Keratinocyte (primary cell): ENCODE results near the gene STX12. TPM values are rescaled to one million over a fixed set of nuclear protein-coding genes. Genes with fewer than 3 reads are reported as not detected.

Experiments used
- DNase-seq: peaks from one replicate; pipeline ENCODE4 v3.0.0-alpha.2; 2011; ENCODE audit warnings: low read depth, missing footprints, low spot score
- FAIRE-seq: peaks from 2 replicates; lab custom pipeline; 2011; peaks lifted over from hg19 to GRCh38; lab: Jason Lieb, UNC
- H2AFZ ChIP-seq: 2 replicates; pipeline ENCODE4 v1.6.0; 2012; ENCODE audit warnings: low read length, control low read depth, inconsistent platforms; ENCODE audit not compliant: control insufficient read depth
- H3K27ac ChIP-seq: 2 replicates; pipeline ENCODE4 v1.5.1; 2011; ENCODE audit warnings: low read length; ENCODE audit not compliant: control insufficient read depth, insufficient read depth
- H3K27me3 ChIP-seq: 3 replicates; pipeline ENCODE4 v1.6.0; 2011; ENCODE audit warnings: low read length; ENCODE audit not compliant: control insufficient read depth, insufficient read depth; ENCODE audit errors: extremely low read depth
- H3K36me3 ChIP-seq, 2 experiments: 2 replicates in 1 of 2; 3 replicates in 1 of 2; pipeline ENCODE4 v1.5.1; 2011; ENCODE audit warnings: low read length in 2 of 2, mild to moderate bottlenecking in 1 of 2; ENCODE audit not compliant: control insufficient read depth in 2 of 2, insufficient read depth in 2 of 2; ENCODE audit errors: extremely low read depth in 1 of 2
- H3K4me1 ChIP-seq: 3 replicates; pipeline ENCODE4 v1.5.1; 2011; ENCODE audit warnings: low read length; ENCODE audit not compliant: control insufficient read depth, insufficient read depth; ENCODE audit errors: extremely low read depth
- H3K4me2 ChIP-seq: 3 replicates; pipeline ENCODE4 v1.6.0; 2011; ENCODE audit warnings: low read depth, low read length; ENCODE audit not compliant: control insufficient read depth, insufficient read depth; ENCODE audit errors: extremely low read depth
- H3K4me3 ChIP-seq, 3 experiments: fragments of 200-600 bp in 1 of 3; sonication (generic) in 1 of 3; 2 replicates in 2 of 3; 3 replicates in 1 of 3; pipeline ENCODE4 v1.5.1; 2011 to 2016; ENCODE audit warnings: low read length in 3 of 3, mild to moderate bottlenecking in 3 of 3, control low read depth in 2 of 3, inconsistent platforms in 1 of 3, low read depth in 1 of 3, mixed read lengths in 1 of 3, mixed run types in 1 of 3, moderate library complexity in 1 of 3; ENCODE audit not compliant: control insufficient read depth in 2 of 3, insufficient read depth in 2 of 3; ENCODE audit errors: extremely low read depth in 1 of 3
- H3K79me2 ChIP-seq: 2 replicates; pipeline ENCODE4 v1.6.0; 2012; ENCODE audit warnings: low read length; ENCODE audit not compliant: control insufficient read depth, insufficient read depth
- H3K9ac ChIP-seq: 3 replicates; pipeline ENCODE4 v1.6.0; 2011; ENCODE audit warnings: low read length; ENCODE audit not compliant: control insufficient read depth, insufficient read depth; ENCODE audit errors: extremely low read depth
- H3K9me1 ChIP-seq: 3 replicates; pipeline ENCODE4 v1.6.0; 2011; ENCODE audit warnings: low read length; ENCODE audit not compliant: control insufficient read depth, insufficient read depth; ENCODE audit errors: extremely low read depth
- H3K9me3 ChIP-seq: 2 replicates; pipeline ENCODE4 v1.5.1; 2012; ENCODE audit warnings: low read depth, low read length; ENCODE audit not compliant: control insufficient read depth
- H4K20me1 ChIP-seq: 3 replicates; pipeline ENCODE4 v1.6.0; 2011; ENCODE audit warnings: low read length; ENCODE audit not compliant: control insufficient read depth, insufficient read depth; ENCODE audit errors: extremely low read depth
- EZH2 ChIP-seq: IDR thresholded peaks from one replicate; pipeline ENCODE4 v1.6.1; 2012; ENCODE audit warnings: inconsistent platforms, mild to moderate bottlenecking, low read length, moderate library complexity
- dilution Hi-C: fragments of 300-500 bp; cut with MboI; formaldehyde crosslinking; loops from one replicate; pipeline ENCODE4 v1.7.0; 2020; ENCODE audit warnings: low sequenced_read_pairs; ENCODE audit not compliant: extremely low pct_ligation_motif_present
- polyA plus RNA-seq, 5 experiments: library from polyadenylated mRNA; depleted of rRNA in 3 of 5; stranded (reverse) in 3 of 5; stranded (forward) in 1 of 5; unstranded in 1 of 5; fragments of >200 nt; gene quantifications; 1 replicate in 1 of 5; 2 replicates in 3 of 5; 3 replicates in 1 of 5; pipeline versions ENCODE4 v1.2.1 to v1.2.3, GENCODE V29; 2011 to 2012; ENCODE audit warnings: missing spikeins in 2 of 5, low read depth in 1 of 5, low replicate concordance in 1 of 5
- TF ChIP-seq, protein P1 (sequence below), 3 experiments: IDR thresholded peaks in 1 of 3; conservative IDR thresholded peaks in 1 of 3; optimal IDR thresholded peaks in 1 of 3; 2 replicates in 2 of 3; 3 replicates in 1 of 3; pipeline versions ENCODE3 to v1.5.1; 2011; ENCODE audit warnings: low read length in 3 of 3, mild to moderate bottlenecking in 3 of 3, moderate library complexity in 2 of 3, control low read depth in 1 of 3, inconsistent platforms in 1 of 3; ENCODE audit not compliant: insufficient read depth in 2 of 3; ENCODE audit errors: extremely low read depth in 1 of 3

The STX12 gene
- polyA plus RNA-seq, 1 donor (not counting 4 experiments of a cell fraction or from before 2014, with no cell fraction given), result 29.9 TPM

- H3K27me3 ChIP-seq, result no peaks in the 10 kb centered on the region
- H3K79me2 ChIP-seq, result no peaks in the 10 kb centered on the region
- dilution Hi-C loops, result no loop called here
- H3K4me3 ChIP-seq, result no peak overlapping the region
- DNase-seq (no peak), FAIRE-seq (no peak)
- H4K20me1 ChIP-seq, result no peaks in the 10 kb centered on the region
- H2AFZ ChIP-seq, result no peak overlapping the region
- H3K27ac ChIP-seq, result no peak overlapping the region
- no peak overlapping the region for H3K4me2 ChIP-seq
- H3K9me3 ChIP-seq, result no peaks in the 10 kb centered on the region
- TF ChIP-seq, protein P1, sequence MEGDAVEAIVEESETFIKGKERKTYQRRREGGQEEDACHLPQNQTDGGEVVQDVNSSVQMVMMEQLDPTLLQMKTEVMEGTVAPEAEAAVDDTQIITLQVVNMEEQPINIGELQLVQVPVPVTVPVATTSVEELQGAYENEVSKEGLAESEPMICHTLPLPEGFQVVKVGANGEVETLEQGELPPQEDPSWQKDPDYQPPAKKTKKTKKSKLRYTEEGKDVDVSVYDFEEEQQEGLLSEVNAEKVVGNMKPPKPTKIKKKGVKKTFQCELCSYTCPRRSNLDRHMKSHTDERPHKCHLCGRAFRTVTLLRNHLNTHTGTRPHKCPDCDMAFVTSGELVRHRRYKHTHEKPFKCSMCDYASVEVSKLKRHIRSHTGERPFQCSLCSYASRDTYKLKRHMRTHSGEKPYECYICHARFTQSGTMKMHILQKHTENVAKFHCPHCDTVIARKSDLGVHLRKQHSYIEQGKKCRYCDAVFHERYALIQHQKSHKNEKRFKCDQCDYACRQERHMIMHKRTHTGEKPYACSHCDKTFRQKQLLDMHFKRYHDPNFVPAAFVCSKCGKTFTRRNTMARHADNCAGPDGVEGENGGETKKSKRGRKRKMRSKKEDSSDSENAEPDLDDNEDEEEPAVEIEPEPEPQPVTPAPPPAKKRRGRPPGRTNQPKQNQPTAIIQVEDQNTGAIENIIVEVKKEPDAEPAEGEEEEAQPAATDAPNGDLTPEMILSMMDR (optimal IDR thresholded peaks at IDR 0.05 in 1 of 3, IDR thresholded peaks at IDR 0.05 in 1 of 3, conservative IDR thresholded peaks at IDR 0.05 in 1 of 3; ENCODE audit: extremely low read depth in 1 of 3, insufficient read depth in 2 of 3, low read length in 3 of 3), result no peak
- no peak for TF ChIP-seq EZH2
- H3K9ac ChIP-seq, result no peak overlapping the region
- no peaks in the 10 kb centered on the region for H3K4me1 ChIP-seq
- no peaks in the 10 kb centered on the region for H3K9me1 ChIP-seq
- H3K36me3 ChIP-seq, result peaks cover 4 to 6% of the 10 kb centered on the region in 2 experiments
Observed at GRCh38 chr1:27762033-27762432, 11.0 kb upstream of the STX12 start.

- H3K4me2 ChIP-seq, result no peak overlapping the region
- dilution Hi-C loops, result no loop called here
- H4K20me1 ChIP-seq, result no peaks in the 10 kb centered on the region
- H3K9me1 ChIP-seq, result no peaks in the 10 kb centered on the region
- H3K9me3 ChIP-seq, result no peaks in the 10 kb centered on the region
- H3K27me3 ChIP-seq, result no peaks in the 10 kb centered on the region
- FAIRE-seq, result no peak
- H3K27ac ChIP-seq, result no peak overlapping the region
- H3K36me3 ChIP-seq, result peaks cover 4 to 6% of the 10 kb centered on the region in 2 experiments
- no peaks in the 10 kb centered on the region for H3K4me1 ChIP-seq
- no peak overlapping the region for H3K9ac ChIP-seq
- no peak for TF ChIP-seq EZH2
- TF ChIP-seq, protein P1 (optimal IDR thresholded peaks at IDR 0.05 in 1 of 3, IDR thresholded peaks at IDR 0.05 in 1 of 3, conservative IDR thresholded peaks at IDR 0.05 in 1 of 3; ENCODE audit: extremely low read depth in 1 of 3, insufficient read depth in 2 of 3, low read length in 3 of 3), result no peak
- no peak overlapping the region for H3K4me3 ChIP-seq
- DNase-seq, result no peak
- no peak overlapping the region for H2AFZ ChIP-seq
- H3K79me2 ChIP-seq, result no peaks in the 10 kb centered on the region
Observed at GRCh38 chr1:27763358-27763757, 9.7 kb upstream of the STX12 start.
